Measurements from ENCODE around the gene ZSCAN32.

Gene ZSCAN32

GRCh38 chr16:3358871-3359270, 41.9 kb downstream of the ZSCAN32 start:
- DNase-seq (ENCODE audit: insufficient read length, low spot score), result no peak
- FAIRE-seq, result no peak
- no peak for TF ChIP-seq CTCF (IDR thresholded peaks at IDR 0.05; ENCODE audit: insufficient read depth, missing control alignments)

GRCh38 chr16:3356118-3356517, 44.7 kb downstream of the ZSCAN32 start:
- no peak for TF ChIP-seq CTCF (IDR thresholded peaks at IDR 0.05; ENCODE audit: insufficient read depth, missing control alignments)
- DNase-seq (ENCODE audit: insufficient read length, low spot score) (no peak), FAIRE-seq (no peak)

- no peak for DNase-seq (ENCODE audit: insufficient read length, low spot score)
- no peak for TF ChIP-seq CTCF (IDR thresholded peaks at IDR 0.05; ENCODE audit: insufficient read depth, missing control alignments)
- FAIRE-seq, result no peak
These were observed 45.2 kb downstream of the ZSCAN32 start, which contains the start of gene OR2C1 for GRCh38 chr16:3355589-3355988. Gene OR2C1, plus strand, starts transcription at chr16:3355889. Its CDS starts 52 bp downstream, at chr16:3355941.

- DNase-seq (ENCODE audit: insufficient read length, low spot score) (no peak), FAIRE-seq (no peak)
- no peak for TF ChIP-seq CTCF (IDR thresholded peaks at IDR 0.05; ENCODE audit: insufficient read depth, missing control alignments)
These were observed 51.6 kb downstream of the ZSCAN32 start for GRCh38 chr16:3349175-3349574.

GRCh38 chr16:3348547-3349167, 52.1 kb downstream of the ZSCAN32 start:
- no peak for TF ChIP-seq CTCF (IDR thresholded peaks at IDR 0.05; ENCODE audit: insufficient read depth, missing control alignments)
- DNase-seq (ENCODE audit: insufficient read length, low spot score) (no peak), FAIRE-seq (no peak)

GRCh38 chr16:3347586-3347985, 53.2 kb downstream of the ZSCAN32 start:
- FAIRE-seq (no peak), DNase-seq (ENCODE audit: insufficient read length, low spot score) (no peak)
- no peak for TF ChIP-seq CTCF (IDR thresholded peaks at IDR 0.05; ENCODE audit: insufficient read depth, missing control alignments)

- FAIRE-seq (no peak), DNase-seq (ENCODE audit: insufficient read length, low spot score) (no peak)
- TF ChIP-seq CTCF (IDR thresholded peaks at IDR 0.05; ENCODE audit: insufficient read depth, missing control alignments), result no peak
These were observed 54.8 kb downstream of the ZSCAN32 start for GRCh38 chr16:3346041-3346440.
